ENCODE data around the gene OSBPL1A.

The OSBPL1A gene

DNA sequence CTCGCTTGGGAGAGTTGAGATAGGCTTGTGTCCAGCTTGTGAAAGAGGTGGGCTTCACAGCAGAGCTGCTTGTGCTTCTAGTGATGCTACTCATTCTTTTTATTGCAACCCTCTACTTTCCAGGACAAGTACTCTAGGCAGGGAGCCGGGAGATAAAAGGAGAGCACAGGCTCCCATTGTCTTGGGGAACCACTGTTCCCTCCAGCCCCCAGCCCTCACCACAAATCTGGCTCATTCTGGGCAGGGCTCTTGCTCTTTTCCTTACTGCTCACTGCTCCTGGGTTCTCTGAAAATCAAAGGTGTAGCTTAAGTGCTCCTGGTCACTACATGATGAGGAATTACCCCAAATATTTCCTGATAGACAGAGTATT is 177.3 kb downstream of the OSBPL1A start:
- no peak for DNase-seq (ENCODE audit: low read depth, low spot score)

DNA sequence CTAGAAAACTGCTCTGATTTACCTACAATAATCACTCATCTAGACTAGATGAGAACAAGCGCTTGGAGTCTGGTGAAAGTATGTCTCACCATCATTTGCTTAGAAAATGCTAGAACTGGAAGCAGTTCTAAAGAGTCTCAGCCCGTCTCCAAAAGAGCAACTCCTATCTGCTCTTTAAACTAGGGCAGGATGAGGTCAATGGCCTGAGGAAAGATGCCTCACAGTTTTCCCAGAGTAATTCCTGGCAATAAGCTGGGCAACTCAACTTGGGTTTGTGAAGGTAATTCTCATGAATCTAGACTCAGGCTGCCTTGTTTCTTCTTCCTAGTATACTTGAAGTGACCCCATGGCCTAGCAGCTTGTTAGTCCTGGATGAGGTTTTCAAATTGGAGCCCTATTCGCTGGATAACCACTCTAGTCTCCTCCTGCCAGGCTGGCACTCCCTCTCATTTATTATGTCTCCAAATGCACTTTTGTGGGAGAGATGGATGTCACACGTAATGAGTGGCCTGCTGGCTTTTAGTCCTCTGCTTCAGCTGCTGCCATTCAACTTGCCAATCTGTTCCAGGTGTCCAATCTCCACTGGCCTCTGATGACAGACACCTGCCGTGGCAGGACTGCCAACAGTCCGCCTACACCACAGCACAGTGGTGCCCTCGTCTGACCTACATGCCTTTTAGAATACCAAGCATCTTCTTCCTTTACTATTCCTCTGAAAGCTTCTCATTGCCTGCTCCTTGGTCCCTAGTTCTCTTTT is 177.9 kb downstream of the OSBPL1A start:
- DNase-seq (ENCODE audit: low read depth, low spot score), result no peak

DNA sequence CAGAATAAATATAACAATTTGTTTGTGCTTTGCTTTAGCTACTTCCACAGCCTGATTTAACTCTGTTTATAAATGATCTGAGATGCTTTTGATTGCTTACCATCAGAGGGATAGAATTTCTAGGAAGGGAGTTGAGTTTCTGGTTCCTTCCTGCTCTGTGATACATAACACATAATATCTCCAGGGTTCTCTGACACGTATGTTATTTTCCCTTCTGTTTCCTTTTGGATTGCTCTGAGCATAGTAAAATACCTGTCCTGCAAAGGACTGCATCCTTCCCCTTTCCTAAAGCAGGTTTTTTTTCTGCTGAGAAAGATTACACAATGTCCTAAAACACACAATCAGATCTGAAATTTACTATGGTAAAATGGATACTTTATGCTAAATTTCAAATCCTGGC is 182.7 kb downstream of the OSBPL1A start:
- no peak for DNase-seq (ENCODE audit: low read depth, low spot score)

DNA sequence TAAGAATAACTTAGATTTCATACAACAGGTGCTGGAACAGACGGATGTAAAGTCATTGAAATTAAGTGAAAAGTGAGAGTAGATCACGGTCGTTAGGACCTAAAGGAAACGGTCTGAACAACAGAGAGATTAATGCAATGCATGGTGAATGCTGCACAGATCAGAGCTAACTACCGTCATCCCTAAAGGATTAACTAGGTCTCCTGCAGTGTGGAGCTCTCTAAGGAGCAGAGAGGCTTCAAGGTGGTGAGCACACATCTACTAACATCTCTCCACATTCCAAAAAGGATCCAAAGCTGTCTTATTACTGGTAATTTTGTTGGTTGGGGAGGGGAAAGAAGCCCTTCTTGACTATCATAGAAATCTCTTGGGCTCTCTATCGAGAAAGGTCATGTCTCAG is 183.5 kb downstream of the OSBPL1A start:
- no peak for DNase-seq (ENCODE audit: low read depth, low spot score)

DNA sequence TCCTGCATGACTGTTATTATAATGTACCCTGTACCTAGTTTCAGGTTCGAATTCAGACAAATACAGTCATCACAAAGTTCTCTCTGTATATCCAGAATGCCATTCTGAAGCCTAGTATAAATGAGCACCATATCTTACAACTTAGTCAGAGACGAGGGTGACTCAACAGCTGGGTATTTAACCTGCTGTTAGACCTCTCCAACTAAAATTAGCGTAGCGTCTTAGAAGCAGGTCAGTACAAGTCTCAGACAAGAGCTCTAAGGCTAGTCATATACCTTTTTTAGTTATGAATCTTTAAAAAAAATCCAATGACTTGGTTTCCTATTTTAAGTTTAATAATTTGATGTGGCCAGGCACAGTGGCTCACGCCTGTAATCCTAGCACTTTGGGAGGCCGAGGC is 184.7 kb downstream of the OSBPL1A start:
- DNase-seq (ENCODE audit: low read depth, low spot score), result no peak

DNA sequence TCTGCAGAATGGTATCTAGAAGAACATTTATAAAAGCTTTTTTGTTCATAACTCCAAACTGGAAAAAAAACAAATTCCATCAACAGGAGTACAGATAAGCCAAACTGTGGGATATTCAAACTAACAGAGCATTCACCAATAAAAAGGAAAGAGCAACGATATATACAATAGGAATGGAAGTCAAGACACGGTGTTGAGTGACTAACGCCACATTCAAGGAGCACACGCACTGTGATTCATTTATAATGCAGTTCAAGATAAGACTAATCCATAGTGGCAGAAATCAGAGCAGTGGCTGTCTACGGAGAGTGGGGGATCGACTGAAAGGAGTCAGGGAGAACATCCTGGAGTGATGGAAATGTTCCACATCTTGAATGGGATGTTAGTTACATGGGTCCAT is 188.1 kb downstream of the OSBPL1A start:
- no peak for DNase-seq (ENCODE audit: low read depth, low spot score)

DNA sequence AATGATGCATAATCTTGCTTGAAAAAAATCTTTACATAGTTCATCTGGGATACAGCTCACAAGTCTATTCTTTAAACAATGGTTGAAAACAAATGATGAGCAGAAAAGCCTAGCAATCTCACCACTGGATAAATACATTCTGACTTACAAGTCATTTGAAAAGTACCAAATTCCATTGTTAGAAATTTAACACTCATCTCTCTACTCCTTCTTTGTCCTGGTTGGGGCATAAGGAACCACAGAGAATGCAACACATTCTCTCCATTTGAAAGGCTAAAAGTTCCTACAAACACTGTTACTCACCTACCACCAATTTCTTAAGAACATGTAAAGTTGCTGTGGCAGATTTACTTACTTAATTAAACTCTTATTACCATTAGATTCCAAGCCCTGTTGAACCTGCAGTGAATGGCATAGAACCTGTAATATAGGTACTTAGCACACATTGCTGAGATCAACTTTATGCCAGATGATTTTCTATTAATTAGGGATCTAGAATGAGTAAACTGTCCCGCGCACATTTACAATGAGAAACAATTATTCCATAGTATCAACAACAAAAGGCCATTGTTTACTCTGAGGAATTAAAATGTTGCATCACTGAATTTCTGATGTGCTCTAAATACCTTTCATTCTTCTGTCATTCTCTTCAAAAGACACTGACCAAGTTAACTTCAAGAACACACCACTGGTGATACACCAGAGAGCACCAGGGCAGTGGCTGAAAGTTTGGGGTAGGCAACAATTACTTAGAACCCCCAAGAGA is 189.2 kb downstream of the OSBPL1A start:
- DNase-seq (ENCODE audit: low read depth, low spot score), result no peak

DNA sequence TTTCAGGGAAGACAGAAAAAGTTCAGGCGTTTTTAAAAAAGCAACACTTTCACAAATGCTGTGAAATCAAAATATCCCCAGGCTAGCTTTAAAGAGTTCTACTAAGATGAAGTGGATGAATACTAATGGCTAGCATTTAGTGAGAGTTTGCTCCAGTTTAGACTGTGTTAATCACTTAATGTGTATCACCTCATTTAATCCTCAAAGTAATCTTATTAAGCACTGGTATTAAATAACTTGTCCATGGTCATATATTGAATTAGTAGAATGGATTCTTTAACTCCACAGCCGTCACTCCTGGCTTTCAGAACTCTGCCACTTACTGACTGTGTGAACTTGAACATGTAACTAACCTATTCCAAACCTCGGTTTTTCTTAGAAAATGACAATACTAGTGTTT is 192.7 kb downstream of the OSBPL1A start:
- no peak for DNase-seq (ENCODE audit: low read depth, low spot score)

DNA sequence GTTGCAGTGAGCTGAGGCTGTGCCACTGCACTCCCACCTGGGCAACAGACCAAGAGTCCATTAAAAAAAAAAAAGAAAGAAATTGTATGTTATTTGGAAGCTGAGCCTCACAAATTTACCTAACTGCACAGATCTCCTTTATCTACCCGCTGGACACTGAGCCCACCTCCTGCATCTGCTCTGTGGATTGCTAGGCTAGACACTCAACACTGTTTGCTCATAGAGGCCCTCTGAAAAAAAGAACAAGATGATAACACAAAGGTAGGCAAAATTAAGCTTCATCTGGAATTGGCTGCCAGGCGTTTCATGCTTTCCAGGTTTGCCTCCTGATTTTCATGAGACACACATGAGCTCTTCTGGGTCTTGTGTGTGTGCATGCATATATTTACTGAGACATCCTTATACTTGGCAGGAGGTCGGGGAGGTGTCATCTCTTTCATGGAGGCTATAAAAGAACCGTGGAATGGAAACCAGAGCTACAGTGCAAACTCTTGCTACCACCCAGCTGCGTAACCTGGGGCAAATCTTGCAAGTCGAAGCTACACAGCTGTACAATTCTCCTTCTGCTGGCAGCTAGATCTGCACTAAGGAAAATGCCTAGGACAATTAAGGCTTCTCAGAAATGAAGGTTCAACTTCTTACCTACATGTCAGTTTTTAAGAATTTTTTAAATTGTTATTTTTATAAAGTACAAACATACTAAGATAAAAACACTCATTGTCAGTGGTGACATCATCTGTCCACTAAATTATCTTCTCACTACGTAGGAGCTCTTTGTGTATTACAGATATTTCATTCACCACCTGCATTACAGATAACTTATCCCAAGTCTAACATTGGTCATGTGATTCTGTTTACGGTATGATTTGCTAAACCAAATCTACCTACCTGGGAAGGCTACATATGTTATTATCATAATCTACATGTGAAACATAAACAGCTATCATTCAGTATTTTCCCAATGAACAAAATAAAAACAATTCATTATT is 195.6 kb downstream of the OSBPL1A start:
- no peak for DNase-seq (ENCODE audit: low read depth, low spot score)

DNA sequence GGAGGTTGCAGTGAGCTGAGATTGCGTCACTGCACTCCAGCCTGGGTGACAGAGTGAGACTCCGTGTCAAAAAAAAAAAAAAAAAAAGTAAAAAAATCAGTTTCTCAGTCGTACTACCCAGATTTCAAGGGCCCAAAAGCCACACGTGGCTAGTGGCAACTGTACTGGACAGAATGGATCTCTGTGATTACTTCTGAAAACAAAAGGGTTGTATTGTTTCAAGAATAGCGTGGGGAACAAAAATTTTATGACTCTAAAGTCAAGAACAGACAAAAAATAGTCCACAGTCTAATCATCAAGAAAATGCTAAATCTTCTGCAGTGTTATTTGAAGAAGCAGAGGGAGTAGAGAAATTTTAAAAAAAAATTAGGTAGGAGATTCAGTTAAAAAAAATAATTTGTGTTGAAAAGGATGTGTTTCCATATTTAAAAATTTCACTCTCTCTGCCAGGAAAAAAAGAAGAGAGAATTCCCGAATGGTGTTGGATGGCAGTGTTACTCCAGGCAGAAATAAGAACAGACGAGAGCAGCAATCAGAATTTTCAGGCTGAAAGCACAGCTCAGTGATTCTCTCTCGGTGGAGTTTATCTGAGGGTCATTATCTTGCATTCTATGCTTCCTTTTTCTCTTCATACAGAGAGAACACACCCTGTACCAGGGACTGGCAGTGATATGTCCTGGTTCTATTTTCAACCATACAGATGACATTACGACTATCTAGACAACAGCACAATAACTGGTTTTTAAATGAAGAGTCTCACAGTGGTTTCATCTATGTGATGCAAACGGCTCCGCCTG is 196.9 kb downstream of the OSBPL1A start:
- no peak for DNase-seq (ENCODE audit: low read depth, low spot score)

DNA sequence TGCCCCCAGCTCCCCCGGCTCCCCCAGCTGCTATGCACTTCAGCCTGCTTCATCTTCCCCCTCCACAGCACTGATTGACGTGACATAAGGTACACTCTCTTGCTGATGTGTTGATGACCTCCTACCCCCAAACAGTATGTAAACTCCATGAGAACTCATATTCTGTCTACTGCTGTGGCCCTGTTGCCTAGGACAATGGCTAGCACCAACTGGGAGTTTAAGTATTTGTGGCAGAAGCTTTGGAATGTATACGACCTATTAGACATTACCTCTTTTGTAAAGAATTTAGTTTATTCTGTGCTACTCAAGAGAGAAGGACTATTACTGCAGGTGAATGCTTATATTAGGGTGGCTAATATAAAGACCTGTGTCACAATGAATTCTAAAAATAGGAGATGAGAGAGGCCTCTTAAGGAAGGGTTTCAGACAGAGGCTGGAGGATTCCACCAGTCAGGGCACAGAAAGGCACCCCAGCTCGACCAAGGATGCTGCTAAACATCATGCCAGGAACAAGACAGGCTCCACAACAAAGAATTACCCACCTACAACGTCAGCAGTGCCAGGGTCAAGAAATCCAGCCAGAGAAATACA is 198.2 kb downstream of the OSBPL1A start:
- no peak for DNase-seq (ENCODE audit: low read depth, low spot score)

DNA sequence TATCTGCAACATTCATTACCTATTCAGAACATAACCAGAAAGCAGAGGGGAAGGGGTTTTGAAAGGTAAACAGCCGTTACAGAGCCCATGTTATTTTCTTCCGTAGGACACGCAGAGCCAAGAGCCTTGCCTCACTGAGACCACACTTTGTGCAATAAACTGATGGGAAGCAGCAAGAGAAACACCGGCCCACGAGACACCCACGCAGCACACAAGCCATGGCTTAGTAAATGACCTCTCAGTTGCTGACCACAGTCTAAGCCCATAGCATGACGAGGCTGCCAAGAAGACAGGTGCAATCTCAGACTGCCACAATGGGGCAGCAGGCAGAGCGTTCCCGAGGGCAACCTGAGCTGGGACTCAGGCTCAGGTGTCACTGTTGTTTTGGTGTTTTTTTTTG is 199.2 kb downstream of the OSBPL1A start:
- DNase-seq (ENCODE audit: low read depth, low spot score), result no peak

DNA sequence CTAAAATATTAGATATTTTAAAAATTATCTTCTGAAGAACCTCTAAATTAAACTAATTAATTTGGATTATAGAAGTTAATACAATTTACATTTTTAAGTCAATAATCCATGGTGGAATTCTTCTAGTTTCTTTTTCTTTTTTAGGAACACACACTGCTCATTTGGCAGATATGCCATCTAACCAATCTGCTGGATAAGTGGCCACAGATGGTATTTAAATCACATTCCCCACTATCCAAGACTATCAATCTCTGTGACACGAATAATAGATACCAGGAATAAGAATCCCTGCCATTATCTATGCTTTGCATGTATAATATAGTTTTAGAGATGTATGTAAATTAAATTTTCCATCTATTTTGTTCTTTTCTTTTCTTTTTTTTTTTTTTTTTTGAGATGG is 200.2 kb downstream of the OSBPL1A start:
- no peak for DNase-seq (ENCODE audit: low read depth, low spot score)

DNA sequence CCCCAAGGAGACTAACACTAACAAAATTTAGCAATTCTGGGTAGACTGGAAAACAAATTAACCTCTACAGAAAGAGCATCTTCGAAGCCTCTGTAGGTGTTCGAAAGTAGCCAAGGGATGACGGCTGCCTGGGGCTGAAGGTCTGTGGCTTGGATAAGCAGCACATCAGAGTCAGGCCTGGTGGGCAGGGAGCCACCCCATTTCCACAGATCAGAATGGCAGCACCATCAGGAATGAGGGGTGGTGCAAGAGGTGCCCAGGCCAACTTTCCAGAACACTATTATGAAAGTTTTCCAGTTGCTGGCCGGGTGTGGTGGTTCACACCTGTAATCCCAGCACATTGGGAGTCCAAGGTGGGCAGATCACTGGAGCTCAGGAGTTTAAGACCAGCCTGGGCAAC is 200.9 kb downstream of the OSBPL1A start:
- DNase-seq (ENCODE audit: low read depth, low spot score), result no peak

DNA sequence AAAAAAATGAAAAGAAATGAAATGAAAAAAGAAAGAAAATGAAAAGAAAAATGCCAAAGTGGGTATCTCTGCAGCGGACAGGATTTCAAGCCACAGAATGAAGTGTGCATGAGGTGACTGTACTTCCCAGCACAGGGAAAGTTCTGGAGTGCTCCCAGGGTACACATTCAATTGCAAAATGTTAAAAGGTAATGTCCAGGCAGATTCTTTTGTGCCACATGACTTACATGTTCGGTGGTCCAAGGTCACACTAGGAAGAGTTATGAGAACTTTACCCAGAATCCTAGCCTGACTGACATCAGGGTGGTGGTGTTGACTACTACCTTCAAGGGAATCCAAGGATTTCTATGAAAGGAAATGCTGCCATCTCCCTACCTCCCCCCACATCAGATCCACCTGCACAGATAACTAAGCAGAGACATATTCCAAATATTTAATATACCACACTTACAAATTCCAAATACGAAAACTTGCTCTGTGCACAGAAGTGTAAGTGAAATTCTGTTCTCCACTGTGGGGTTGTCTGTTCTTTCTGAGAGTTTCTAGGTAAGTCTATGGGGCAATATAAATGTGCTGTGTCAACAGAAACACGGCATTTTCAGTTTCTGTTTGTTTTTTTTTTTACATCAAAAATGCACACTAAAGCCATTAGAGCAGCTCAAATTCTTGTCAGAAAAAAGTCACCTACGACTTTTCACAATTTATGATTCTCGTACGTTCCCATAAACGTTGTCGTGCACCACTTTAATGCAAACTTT is 202.1 kb downstream of the OSBPL1A start:
- no peak for DNase-seq (ENCODE audit: low read depth, low spot score)

DNA sequence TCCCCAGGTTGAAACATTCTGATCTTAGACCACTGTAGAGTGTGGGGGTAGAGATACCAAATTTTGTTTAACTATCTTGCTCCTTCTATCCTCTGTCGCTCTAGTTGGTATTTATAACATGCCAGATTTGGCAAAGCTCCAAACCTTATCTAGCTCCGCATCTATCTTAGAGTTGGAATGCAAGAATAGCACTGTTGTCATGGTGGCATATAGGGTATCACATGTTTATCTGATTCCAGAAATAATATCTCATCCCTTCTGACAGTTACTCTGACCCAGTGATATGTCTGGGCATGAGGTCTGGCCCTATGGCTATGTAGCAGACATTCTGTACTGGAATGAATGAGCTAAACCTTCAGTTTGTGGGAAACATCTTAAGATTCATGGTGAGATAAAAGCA is 207.0 kb downstream of the OSBPL1A start:
- DNase-seq (ENCODE audit: low read depth, low spot score), result no peak

DNA sequence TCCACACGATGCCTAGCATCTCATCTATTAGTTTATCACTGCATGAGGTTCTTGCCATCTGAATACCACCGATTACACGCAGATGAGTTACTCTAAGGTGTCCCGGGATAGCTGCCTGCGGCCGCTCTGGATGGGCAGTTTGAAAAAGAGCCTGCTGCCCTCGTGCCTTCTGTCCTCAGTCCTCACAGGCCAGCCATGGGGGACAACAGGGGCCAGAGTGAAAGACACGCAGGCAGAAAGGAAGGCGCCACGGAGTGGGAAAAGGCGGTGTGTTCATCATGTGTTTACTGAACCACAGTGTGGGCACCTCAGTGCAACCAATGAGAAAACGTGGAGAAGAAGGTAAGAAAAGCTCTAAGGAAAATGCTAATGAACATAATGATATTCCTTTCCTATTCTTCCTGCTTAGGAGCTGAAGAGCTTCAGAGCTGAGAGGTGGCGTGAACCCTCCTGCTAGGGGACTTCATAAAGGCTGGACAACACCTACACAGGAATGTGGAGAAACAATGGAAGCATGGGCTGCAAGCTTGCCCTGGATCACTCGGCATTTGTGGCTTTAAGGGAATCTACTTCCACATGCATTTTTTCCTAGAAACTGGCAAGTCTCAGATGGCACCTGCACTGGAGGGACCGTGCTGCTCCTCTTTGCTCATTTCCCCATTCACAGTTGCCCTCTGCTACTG is 207.8 kb downstream of the OSBPL1A start:
- no peak for DNase-seq (ENCODE audit: low read depth, low spot score)

DNA sequence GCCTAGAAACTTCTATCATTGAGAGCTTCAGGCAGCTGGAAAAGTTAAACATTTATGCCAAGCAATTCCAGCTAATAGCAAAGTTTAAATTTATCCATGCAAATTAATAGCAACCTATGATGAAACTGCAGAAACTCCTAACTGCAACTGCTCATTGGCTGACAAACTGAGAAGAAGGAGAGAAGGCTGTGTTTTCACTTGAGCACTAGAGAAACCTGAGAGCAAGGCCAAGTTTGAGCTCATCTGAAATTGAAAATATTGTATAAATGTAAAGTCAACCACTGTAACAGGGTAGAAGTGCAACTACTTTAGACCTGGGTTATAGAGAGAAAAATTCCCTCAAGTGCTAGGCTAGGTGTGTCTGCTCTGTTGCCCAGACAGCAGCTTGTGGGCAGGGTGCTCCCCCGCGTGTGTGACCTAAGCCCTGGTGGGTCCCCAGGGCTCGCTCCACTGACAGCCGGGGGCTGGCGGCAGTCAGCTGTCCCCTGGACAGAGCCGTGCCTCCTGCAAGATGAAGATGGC is 208.6 kb downstream of the OSBPL1A start:
- DNase-seq (ENCODE audit: low read depth, low spot score), result no peak

DNA sequence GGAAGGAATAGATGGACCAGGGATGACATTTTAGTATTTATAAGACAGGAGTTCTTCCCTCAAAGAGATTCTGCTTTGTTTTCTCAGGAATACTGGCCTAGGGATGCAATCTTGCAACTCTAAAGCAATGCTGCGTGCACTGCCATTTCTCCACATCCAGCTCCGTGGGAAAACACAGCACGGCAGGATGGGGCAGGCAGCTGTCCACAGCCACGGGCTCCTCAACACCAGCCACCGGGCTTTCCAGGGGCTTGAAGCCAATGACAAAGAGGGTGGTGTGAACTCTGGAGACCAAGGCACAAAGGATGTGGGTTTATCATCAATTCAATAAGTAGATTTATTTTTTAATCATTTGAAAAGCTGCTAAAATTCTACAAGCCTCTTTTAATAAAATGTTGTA is 209.5 kb downstream of the OSBPL1A start:
- no peak for DNase-seq (ENCODE audit: low read depth, low spot score)
